Suppressor macrophage treated with lipopolysaccharide for 1 hour (primary cell): ENCODE measurements around the gene TEKT2.

ENCODE experiments used
- DNase-seq, 3 donors: peaks; one replicate each; pipeline ENCODE4 v3.0.0-alpha.2; 2020 to 2022

TEKT2 gene, protein sequence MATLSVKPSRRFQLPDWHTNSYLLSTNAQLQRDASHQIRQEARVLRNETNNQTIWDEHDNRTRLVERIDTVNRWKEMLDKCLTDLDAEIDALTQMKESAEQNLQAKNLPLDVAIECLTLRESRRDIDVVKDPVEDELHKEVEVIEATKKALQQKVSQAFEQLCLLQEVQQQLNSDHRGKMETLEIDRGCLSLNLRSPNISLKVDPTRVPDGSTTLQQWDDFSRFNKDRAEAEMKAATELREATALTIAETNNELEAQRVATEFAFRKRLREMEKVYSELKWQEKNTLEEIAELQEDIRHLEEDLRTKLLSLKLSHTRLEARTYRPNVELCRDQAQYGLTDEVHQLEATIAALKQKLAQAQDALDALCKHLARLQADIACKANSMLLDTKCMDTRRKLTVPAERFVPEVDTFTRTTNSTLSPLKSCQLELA

GRCh38 chr1:36083635-36084496 is at the start of gene TEKT2:
TEKT2 (plus strand) TSS chr1:36084094; CDS start chr1:36084922, 828 bp downstream.
- peak; percentile 34 to 69 (median 36) for DNase-seq

DNA sequence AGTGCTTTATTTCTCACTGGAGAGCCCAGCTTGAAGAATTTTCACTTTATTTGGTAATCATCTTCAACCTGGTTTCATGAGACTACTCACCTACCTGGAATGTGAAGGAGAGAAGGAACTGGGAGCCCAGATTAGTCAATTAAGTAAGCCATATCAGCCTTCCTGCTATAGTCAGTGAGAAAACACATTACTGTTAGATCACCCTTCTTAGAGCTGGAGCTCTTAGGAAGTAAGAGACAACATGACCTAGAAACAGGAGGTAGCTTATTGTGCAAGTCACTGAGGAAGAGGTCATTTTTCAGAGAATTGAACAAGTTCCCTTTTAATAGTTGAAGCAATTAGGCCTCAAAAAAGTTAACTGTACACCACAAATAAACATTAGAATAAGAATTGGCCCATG is 49.2 kb upstream of the TEKT2 start:
- peak; percentile 68 to 84 (median 82) for DNase-seq

- peak in 1 of 3 donors; percentile 11 for DNase-seq
Observed at GRCh38 chr1:36035154-36035553, 48.7 kb upstream of the TEKT2 start.

DNA sequence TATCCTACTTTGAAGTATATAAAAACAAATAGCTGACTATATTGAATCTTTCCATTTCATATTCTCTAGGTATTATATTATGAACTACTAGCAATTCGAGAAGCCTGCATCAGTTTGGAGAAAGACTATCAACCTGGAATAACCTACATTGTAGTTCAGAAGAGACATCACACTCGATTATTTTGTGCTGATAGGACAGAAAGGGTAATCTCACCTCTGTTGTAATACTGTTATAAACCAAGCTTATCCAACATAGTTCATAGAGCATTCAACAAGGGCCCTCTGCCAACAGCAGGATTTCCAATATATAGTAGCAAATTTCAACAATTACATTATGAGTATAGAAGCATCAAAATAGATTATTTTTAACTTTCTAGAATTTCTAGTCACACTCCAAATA is 43.7 kb upstream of the TEKT2 start:
- no peak for DNase-seq

- DNase-seq: peak; percentile 26 to 70 (median 49)
Observed at GRCh38 chr1:36051821-36052220, 32.1 kb upstream of the TEKT2 start.

DNA sequence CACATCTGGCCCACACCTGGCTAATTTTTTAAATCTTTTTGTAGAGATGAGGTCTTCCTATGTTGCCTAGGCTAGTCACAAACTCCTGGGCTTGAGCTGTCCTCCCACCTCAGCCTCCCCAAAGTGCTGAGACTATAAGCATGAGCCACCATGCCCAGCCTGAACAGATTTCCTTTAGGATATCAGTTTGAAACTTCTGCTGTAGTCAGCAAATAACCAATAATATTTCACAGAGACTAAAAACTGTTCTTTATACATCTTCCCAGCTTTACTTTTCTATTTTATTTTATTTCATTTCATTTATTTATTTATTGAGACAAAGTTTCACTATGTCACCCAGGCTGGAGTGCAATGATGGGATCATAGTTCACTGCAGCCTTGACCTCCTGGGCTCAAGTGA is 29.9 kb upstream of the TEKT2 start:
- DNase-seq: no peak

- DNase-seq: peak; percentile 10 to 24 (median 10)
Observed at GRCh38 chr1:36055706-36056105, 28.2 kb upstream of the TEKT2 start.

DNA sequence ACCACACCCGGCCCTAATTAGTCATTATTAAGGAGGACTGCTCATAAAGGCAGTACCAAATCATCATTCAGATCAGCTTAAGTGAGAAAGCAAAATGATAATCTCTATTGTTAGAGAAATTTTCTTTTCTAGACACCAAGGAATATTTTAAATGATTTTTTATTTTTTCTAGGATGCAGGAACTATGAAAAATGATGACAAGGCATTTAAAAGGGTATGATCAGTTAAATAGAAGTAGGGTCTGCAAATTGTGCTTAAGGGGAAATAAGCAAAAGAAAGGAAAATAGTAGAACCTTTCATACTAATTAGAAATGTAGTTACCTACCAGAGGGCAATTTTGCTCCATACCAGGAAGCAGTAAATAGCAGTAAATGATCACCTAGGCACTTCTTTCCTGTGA is 21.6 kb upstream of the TEKT2 start:
- DNase-seq: no peak

- no peak for DNase-seq
Observed at GRCh38 chr1:36067871-36068270, 16.0 kb upstream of the TEKT2 start.

DNA sequence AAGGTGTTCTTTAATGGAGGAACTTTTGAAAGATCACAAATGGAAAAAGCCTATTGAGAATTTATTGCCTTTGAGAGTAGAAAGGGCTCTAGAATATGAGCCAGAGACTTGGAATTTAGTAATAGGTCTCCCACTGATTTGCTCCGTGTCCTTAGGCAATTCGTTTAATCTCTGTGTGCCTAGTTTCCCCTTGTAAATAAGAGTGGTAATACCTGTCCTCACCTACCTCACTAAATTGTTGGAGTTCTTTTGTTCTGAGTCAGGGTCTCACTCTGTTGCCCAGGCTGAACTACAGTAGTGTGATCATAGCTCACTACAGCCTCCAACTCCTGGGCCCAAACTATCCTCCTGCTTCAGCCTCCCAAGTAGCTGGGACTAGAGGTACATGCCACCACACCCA is 15.0 kb upstream of the TEKT2 start:
- no peak for DNase-seq

- DNase-seq: no peak
Observed at GRCh38 chr1:36070349-36070748, 13.5 kb upstream of the TEKT2 start.

DNA sequence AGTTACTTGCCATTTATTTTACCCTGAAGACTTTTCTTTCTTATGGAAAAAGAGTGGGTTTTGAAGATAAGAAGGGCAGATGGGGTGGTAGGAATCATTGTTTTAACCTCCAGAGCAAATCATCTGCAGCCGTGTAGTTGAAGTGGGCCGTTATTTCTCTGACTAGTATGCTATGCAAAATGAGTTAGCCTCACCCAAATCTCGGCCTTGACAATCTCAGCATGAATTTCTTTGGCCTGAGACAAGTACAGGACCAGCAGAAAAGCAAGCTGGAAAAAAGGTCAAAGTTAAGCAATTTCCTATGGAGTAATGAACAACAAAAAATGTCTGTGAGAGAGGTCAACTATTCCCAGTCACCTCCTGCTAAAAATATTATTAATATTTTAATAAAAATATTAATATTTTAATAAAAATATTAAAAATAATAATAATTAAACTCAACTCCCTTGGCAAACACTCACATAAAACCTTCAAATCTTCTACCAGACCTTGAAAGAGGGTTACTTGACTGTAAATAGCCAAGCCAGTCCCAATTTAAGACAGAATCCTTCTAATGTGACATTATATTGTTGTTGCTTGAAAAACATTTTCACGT is 6.8 kb upstream of the TEKT2 start:
- no peak for DNase-seq

- DNase-seq: no peak
Observed at GRCh38 chr1:36080236-36080635, 3.7 kb upstream of the TEKT2 start.

- no peak for DNase-seq
Observed at GRCh38 chr1:36080801-36081200, 3.1 kb upstream of the TEKT2 start.

DNA sequence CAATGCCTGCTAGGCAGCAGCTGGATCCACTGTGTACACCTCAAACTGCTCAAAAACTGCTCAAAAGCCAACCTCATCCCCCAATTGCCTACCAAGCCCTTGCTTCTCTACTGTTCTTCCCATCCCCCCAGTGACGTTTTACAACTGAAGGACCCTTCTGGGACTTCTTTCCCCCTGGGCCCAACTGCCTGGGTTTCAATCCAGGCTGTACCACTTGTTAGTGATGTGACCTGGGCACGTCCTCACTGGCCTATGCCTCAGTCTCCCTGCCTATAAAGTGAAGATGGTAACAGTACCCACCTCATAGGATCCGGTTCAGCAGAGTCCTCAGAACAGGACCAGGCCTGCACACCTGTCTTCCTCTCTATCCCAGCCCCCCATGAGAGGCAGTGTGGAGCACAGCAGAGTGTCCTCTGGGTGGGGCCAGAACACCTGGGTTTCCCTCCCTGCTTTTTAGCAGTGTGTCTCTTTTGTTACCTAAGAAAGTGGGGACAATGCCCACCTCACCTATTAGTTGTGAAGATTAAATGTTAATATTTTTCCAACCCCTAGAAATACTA is 1.9 kb upstream of the TEKT2 start:
- no peak for DNase-seq

DNA sequence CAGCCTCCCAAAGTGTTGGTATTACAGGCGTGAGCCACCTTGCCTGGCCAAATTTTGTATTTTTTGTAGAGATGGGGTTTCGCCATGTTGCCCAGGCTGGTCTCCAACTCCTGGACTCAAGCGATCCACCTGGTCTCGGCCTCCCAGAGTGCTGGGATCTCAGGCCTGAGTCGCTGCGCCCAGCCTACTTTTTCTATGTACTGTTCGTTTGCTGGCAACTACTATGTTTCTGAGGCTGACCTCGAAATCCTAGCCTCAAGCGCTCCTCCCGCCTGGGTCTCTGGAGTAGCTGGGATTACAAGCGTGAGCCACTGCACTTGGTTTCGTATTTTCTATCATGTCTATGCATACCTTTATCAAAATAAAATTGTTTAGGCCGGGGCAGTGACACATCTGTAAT is 675 bp upstream of the TEKT2 start:
- DNase-seq: no peak

DNA sequence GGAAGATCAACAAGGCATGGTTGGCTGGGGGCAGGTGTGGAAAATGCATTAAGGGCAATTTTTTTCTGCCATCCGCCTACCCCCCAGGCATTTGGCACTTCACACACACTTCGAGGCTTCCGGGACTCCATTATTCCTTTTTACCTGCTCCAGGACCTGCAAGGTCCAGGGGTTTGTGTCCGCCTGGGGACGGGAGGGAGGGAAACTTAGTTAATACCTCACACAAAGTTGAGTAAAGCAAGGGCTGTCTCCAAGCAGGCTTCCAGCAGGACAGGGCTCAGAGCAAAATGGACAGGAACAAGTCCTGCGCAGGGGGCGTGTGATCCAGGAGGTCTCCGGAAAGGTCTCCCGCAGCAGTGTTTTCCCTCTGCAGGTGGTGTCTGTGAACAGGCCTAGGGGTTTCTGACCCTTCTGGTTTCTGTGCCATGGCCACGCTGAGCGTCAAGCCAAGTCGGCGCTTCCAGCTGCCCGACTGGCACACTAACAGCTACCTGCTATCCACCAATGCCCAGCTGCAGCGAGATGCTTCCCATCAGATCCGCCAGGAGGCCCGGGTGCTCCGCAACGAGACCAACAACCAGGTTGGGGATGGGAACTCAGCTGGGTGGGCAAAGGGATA is 712 bp downstream of the TEKT2 start:
- DNase-seq: no peak

DNA sequence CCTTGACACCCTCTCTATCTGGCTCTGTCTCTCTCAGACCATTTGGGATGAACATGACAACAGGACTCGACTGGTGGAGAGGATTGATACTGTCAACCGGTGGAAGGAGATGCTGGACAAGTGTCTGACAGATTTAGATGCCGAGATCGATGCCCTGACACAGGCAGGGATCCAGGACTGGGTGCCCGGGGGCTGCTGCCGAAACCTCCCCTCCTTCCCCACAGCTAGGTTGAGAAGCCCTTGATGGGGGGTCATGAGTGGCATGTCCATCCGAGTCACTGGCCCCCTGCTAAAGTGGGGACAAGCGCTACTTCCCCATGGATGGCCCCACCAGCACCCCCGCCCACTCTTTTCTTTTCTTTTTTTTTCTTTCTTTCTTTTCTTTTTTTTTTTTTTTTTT is 1.2 kb downstream of the TEKT2 start:
- DNase-seq: no peak

GRCh38 chr1:36085686-36086526 is 2.0 kb downstream of the TEKT2 start:
- DNase-seq: no peak

DNA sequence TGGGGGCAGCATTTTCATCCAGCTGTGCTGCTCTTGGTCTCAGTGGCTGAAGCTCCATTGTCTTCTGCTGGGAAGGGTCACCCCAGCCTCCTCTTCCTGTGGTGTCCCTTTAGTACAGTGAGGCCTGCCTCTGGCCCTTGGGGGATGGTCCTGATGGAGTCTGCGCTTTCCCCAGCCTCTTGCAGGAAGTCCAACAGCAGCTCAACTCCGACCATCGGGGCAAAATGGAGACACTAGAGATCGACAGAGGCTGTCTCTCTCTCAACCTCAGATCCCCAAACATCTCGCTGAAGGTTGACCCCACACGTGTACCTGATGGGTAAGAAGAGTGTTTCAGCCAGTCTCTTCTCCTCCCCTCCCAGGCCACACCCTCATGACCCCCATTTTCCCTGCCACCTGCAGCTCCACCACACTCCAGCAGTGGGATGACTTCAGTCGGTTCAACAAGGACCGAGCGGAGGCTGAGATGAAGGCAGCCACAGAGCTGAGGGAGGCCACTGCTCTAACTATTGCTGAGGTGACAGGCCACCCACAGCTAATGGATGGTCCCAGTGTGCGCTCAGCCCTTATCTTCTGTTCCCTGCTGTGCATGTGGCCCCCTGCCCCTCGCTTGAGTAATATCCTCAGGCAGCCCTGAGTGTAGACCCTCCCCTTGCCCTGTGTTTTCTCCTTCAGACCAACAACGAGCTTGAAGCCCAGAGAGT is 2.8 kb downstream of the TEKT2 start:
- no peak for DNase-seq
